Measurements from ENCODE around the gene UFC1.

GRCh38 chr1:161196111-161196510, 42.3 kb downstream of the UFC1 start:
- no peak for TF ChIP-seq EZH2 (IDR thresholded peaks at IDR 0.05; ENCODE audit: borderline replicate concordance)
- no peak for TF ChIP-seq CTCF (IDR thresholded peaks at IDR 0.05; ENCODE audit: poor library complexity)

Measured in hepatocyte (in vitro differentiated cells).